Mucosa of descending colon (tissue), 3 donors: ENCODE data around the gene PLA2G4E. TPM values are rescaled to one million over a fixed set of nuclear protein-coding genes. Genes with fewer than 3 reads are reported as not detected.
A peak's percentile ranks its signal among the peaks of the same experiment; 100 is the strongest.

Source experiments
- ATAC-seq: fragments of 200-7000 bp; cut with Tn5 transposase; one replicate; pipeline ENCODE4 v1.9.1; 2020; ENCODE audit warnings: mild to moderate bottlenecking, moderate library complexity
- DNase-seq, 3 donors: peaks; one replicate each; pipeline ENCODE4 v3.0.0-alpha.2; 2020
- H3K36me3 ChIP-seq: fragments of 200-600 bp; one replicate; pipeline ENCODE4 v1.8.0; 2021; ENCODE audit warnings: low read depth, mild to moderate bottlenecking
- H3K4me1 ChIP-seq: fragments of 200-600 bp; one replicate; pipeline ENCODE4 v1.8.0; 2021; ENCODE audit warnings: low read depth, mild to moderate bottlenecking
- H3K4me3 ChIP-seq: fragments of 200-600 bp; one replicate; pipeline ENCODE4 v1.8.0; 2021; ENCODE audit warnings: mild to moderate bottlenecking
- H3K9me3 ChIP-seq: fragments of 200-600 bp; one replicate; pipeline ENCODE4 v1.8.0; 2021; ENCODE audit warnings: mild to moderate bottlenecking
- CTCF ChIP-seq: fragments of 200-600 bp; IDR thresholded peaks from one replicate; pipeline ENCODE4 v1.8.0; 2022; ENCODE audit warnings: antibody characterized with exemption, mild to moderate bottlenecking
- intact Hi-C, 2 donors: fragments of 100-400 bp; cut with DNase I in 1 of 2; cut with micrococcal nuclease in 1 of 2; formaldehyde crosslinking; loops; one replicate each; pipeline versions ENCODE4 v1.11.0 to v1.11.1; 2022; cut with DNase I, micrococcal nuclease
- total RNA-seq, 3 donors: library from RNA; stranded (reverse); fragmentation: NEBNext Ultra II Directional in 2 of 3; extraction: Animal tissue kit (Norgen Biotek cat#: 25700) in 2 of 3; gene quantifications; one replicate each; pipeline versions ENCODE4 v1.2.1 to v1.2.4, GENCODE V29; 2021 to 2023
- donor health status: DM: no; HTN: no; CAD: no; lungs with moderate emphysema.
- donor health status: DM: no; HTN: no; CAD: no.
- donor health status: DM: no; HTN: yes; CAD: no.

Gene PLA2G4E
- total RNA-seq, 3 donors from 2014 or later, result 0.06 to 0.27 (median 0.09) TPM

GRCh38 chr15:41937568-41937923 is 83.3 kb downstream of the PLA2G4E start:
- ATAC-seq (no peak), DNase-seq (no peak)
- no peaks in the 10 kb centered on the region for H3K9me3 ChIP-seq
- no peak overlapping the region for H3K4me3 ChIP-seq
- TF ChIP-seq CTCF, result no peak
- intact Hi-C loops, result no loop called here
- H3K36me3 ChIP-seq, result no peaks in the 10 kb centered on the region
- peaks cover 24% of the 10 kb centered on the region for H3K4me1 ChIP-seq

- Histone ChIP-seq H3K36me3 (no peaks in the 10 kb centered on the region), H3K4me1 (peaks cover 26% of the 10 kb centered on the region), H3K4me3 (no peak overlapping the region), H3K9me3 (no peaks in the 10 kb centered on the region)
- TF ChIP-seq CTCF, result no peak
- intact Hi-C loops, result no loop called here
- peak; percentile 53 for ATAC-seq
- peak in 2 of 3 donors; percentile 37 to 73 for DNase-seq
Measured at GRCh38 chr15:41936649-41937567, 83.9 kb downstream of the PLA2G4E start.

- Histone ChIP-seq H3K4me3 (no peak overlapping the region), H3K9me3 (no peaks in the 10 kb centered on the region), H3K4me1 (peaks cover 28% of the 10 kb centered on the region), H3K36me3 (no peaks in the 10 kb centered on the region)
- no peak for TF ChIP-seq CTCF
- DNase-seq (no peak), ATAC-seq (no peak)
- intact Hi-C loops, result no loop called here
Measured at GRCh38 chr15:41936155-41936554, 84.7 kb downstream of the PLA2G4E start.

- ATAC-seq (no peak), DNase-seq (no peak)
- Histone ChIP-seq H3K4me1 (peaks cover 34% of the 10 kb centered on the region), H3K36me3 (no peaks in the 10 kb centered on the region), H3K4me3 (no peak overlapping the region), H3K9me3 (no peaks in the 10 kb centered on the region)
- no peak for TF ChIP-seq CTCF
- intact Hi-C loops, result no loop called here
Measured at GRCh38 chr15:41935566-41936020, 85.2 kb downstream of the PLA2G4E start.

- intact Hi-C loops, result no loop called here
- Histone ChIP-seq H3K4me1 (peaks cover 41% of the 10 kb centered on the region), H3K9me3 (no peaks in the 10 kb centered on the region), H3K36me3 (no peaks in the 10 kb centered on the region), H3K4me3 (no peak overlapping the region)
- peak; percentile 52 to 82 (median 58) for DNase-seq
- peak; percentile 40 for ATAC-seq
- no peak for TF ChIP-seq CTCF
Measured at GRCh38 chr15:41934843-41935242, 86.0 kb downstream of the PLA2G4E start.
